SH-SY5Y (cell line): ENCODE results near the gene RBMS2.

Experiments
- GATA2 ChIP-seq: IDR thresholded peaks from 2 replicates; pipeline ENCODE4 v1.6.1; 2011; ENCODE audit warnings: mild to moderate bottlenecking, low read depth, low read length
- GATA3 ChIP-seq: IDR thresholded peaks from 2 replicates; pipeline ENCODE4 v1.6.1; 2011; ENCODE audit warnings: low read depth, mild to moderate bottlenecking, low read length, moderate library complexity

GRCh38 chr12:56599041-56599440 lies 77.4 kb downstream of the RBMS2 start:
- no peak for TF ChIP-seq GATA2
- no peak for TF ChIP-seq GATA3
